Mesenchymal stem cell (in vitro differentiated cells and primary cell): ENCODE results near the gene C22orf15.
A peak's percentile ranks its signal among the peaks of the same experiment; 100 is the strongest.

Experiments used
- DNase-seq: peaks from one replicate; pipeline ENCODE4 v3.0.0-alpha.2; 2013
- H2AFZ ChIP-seq: one replicate; pipeline ENCODE4 v1.6.1; 2013; ENCODE audit warnings: low read depth, mild to moderate bottlenecking, control low read depth, inconsistent platforms, low read length, moderate library complexity
- H2AK5ac ChIP-seq: 2 replicates; pipeline ENCODE4 v1.6.1; 2013; ENCODE audit warnings: low read length, moderate library complexity, mild to moderate bottlenecking, inconsistent platforms; ENCODE audit not compliant: severe bottlenecking
- H2BK120ac ChIP-seq: one replicate; pipeline ENCODE4 v1.6.1; 2013; ENCODE audit warnings: low read depth, mild to moderate bottlenecking, inconsistent platforms, low read length, moderate library complexity
- H2BK12ac ChIP-seq, 2 experiments: one replicate each; pipeline ENCODE4 v1.6.1; 2013; ENCODE audit warnings: inconsistent platforms in 2 of 2, low read length in 2 of 2, mild to moderate bottlenecking in 2 of 2, moderate library complexity in 2 of 2, control low read depth in 1 of 2
- H2BK15ac ChIP-seq: one replicate; pipeline ENCODE4 v1.6.1; 2013; ENCODE audit warnings: mild to moderate bottlenecking, low read depth, inconsistent platforms; ENCODE audit not compliant: poor library complexity, severe bottlenecking
- H2BK5ac ChIP-seq: 2 replicates; pipeline ENCODE4 v1.6.1; 2013; ENCODE audit warnings: low read depth, mild to moderate bottlenecking, low read length, control low read depth, inconsistent platforms; ENCODE audit not compliant: poor library complexity, severe bottlenecking
- H3K14ac ChIP-seq, 2 experiments: one replicate each; pipeline ENCODE4 v1.6.1; 2013; ENCODE audit warnings: inconsistent platforms in 2 of 2, low read length in 2 of 2, control low read depth in 1 of 2, mild to moderate bottlenecking in 1 of 2, moderate library complexity in 1 of 2
- H3K18ac ChIP-seq, 2 experiments: one replicate each; pipeline ENCODE4 v1.6.1; 2013; ENCODE audit warnings: inconsistent platforms in 2 of 2, low read length in 2 of 2, control low read depth in 1 of 2, low read depth in 1 of 2, mild to moderate bottlenecking in 1 of 2
- H3K23ac ChIP-seq, 2 experiments: one replicate each; pipeline ENCODE4 v1.6.1; 2013; ENCODE audit warnings: inconsistent platforms in 2 of 2, low read length in 2 of 2, mild to moderate bottlenecking in 2 of 2, moderate library complexity in 2 of 2, control low read depth in 1 of 2
- H3K27ac ChIP-seq: 2 replicates; pipeline ENCODE4 v1.5.1; 2013; ENCODE audit warnings: mild to moderate bottlenecking, moderate library complexity, low read length, control low read depth, inconsistent platforms; ENCODE audit not compliant: poor library complexity, severe bottlenecking
- H3K27me3 ChIP-seq, 2 experiments: 2 replicates each; pipeline versions ENCODE4 v1.6.1 to v1.7.0; 2013; ENCODE audit warnings: low read length in 2 of 2, mild to moderate bottlenecking in 2 of 2, moderate library complexity in 2 of 2, control low read depth in 1 of 2, inconsistent platforms in 1 of 2; ENCODE audit not compliant: control insufficient read depth in 1 of 2, insufficient read depth in 1 of 2
- H3K36me3 ChIP-seq, 2 experiments: 2 replicates each; pipeline versions ENCODE4 v1.6.1 to v1.7.0; 2013; ENCODE audit warnings: low read length in 2 of 2, control low read depth in 1 of 2, inconsistent platforms in 1 of 2, low read depth in 1 of 2, mild to moderate bottlenecking in 1 of 2; ENCODE audit not compliant: insufficient read depth in 2 of 2, control insufficient read depth in 1 of 2
- H3K4ac ChIP-seq, 2 experiments: one replicate each; pipeline ENCODE4 v1.6.1; 2013; ENCODE audit warnings: inconsistent platforms in 2 of 2, low read length in 2 of 2, mild to moderate bottlenecking in 2 of 2, moderate library complexity in 2 of 2, control low read depth in 1 of 2, low read depth in 1 of 2
- H3K4me1 ChIP-seq: 2 replicates; pipeline ENCODE4 v1.6.1; 2013; ENCODE audit warnings: low read depth, low read length, control low read depth; ENCODE audit not compliant: control insufficient read depth, insufficient read depth
- H3K4me2 ChIP-seq: 2 replicates; pipeline ENCODE4 v1.6.1; 2013; ENCODE audit warnings: low read length, mild to moderate bottlenecking, inconsistent platforms; ENCODE audit not compliant: poor library complexity, severe bottlenecking
- H3K4me3 ChIP-seq, 2 experiments: 2 replicates each; pipeline versions ENCODE4 v1.5.1 to v1.7.0; 2013; ENCODE audit warnings: low read length in 2 of 2, mild to moderate bottlenecking in 2 of 2, control low read depth in 1 of 2, low read depth in 1 of 2; ENCODE audit not compliant: insufficient read depth in 1 of 2
- H3K79me1 ChIP-seq: replicated peaks from 2 replicates; pipeline ENCODE4 v1.6.1; 2013; ENCODE audit warnings: mild to moderate bottlenecking, control low read depth, low read length, inconsistent platforms; ENCODE audit not compliant: poor library complexity, severe bottlenecking
- H3K9ac ChIP-seq: 2 replicates; pipeline ENCODE4 v1.7.0; 2013; ENCODE audit warnings: mild to moderate bottlenecking, low read length, moderate library complexity
- H3K9me3 ChIP-seq: 2 replicates; pipeline ENCODE4 v1.7.0; 2013; ENCODE audit warnings: mild to moderate bottlenecking, low read length; ENCODE audit not compliant: control insufficient read depth
- H4K8ac ChIP-seq: one replicate; pipeline ENCODE4 v1.6.1; 2013; ENCODE audit warnings: inconsistent platforms, mild to moderate bottlenecking, low read length, moderate library complexity
- H4K91ac ChIP-seq: one replicate; pipeline ENCODE4 v1.6.1; 2013; ENCODE audit warnings: mild to moderate bottlenecking, low read length, inconsistent platforms
- WGBS: methylation state at CpG from one replicate; pipeline ENCODE4 v1.1.7; 2013; ENCODE audit warnings: mixed read lengths; 5-methylcytosine and 5-hydroxymethylcytosine counted together

C22orf15 gene

GRCh38 chr22:23801238-23801821 is 38.5 kb downstream of the C22orf15 start:
- no peak overlapping the region for H4K8ac ChIP-seq
- H2BK120ac ChIP-seq: no peak overlapping the region
- peaks cover 52% of the 10 kb centered on the region for H3K79me1 ChIP-seq
- H3K36me3 ChIP-seq: peaks cover 78 to 80% of the 10 kb centered on the region in 2 experiments
- no peak overlapping the region for H3K27ac ChIP-seq
- no peak overlapping the region for H2BK5ac ChIP-seq
- no peak overlapping the region for H2BK15ac ChIP-seq
- 98% methylated on average over 9 of the region's 11 CpGs for WGBS
- H3K9ac ChIP-seq: no peak overlapping the region
- DNase-seq: no peak
- H3K23ac ChIP-seq: no peak overlapping the region
- H2BK12ac ChIP-seq: no peak overlapping the region
- H3K18ac ChIP-seq: no peak overlapping the region
- H4K91ac ChIP-seq: no peak overlapping the region
- no peak overlapping the region for H3K4me3 ChIP-seq
- no peaks in the 10 kb centered on the region for H3K4me1 ChIP-seq
- no peaks in the 10 kb centered on the region for H3K9me3 ChIP-seq
- H2AK5ac ChIP-seq: no peak overlapping the region
- H2AFZ ChIP-seq: no peak overlapping the region
- H3K27me3 ChIP-seq: no peaks in the 10 kb centered on the region
- no peak overlapping the region for H3K4me2 ChIP-seq
- H3K14ac ChIP-seq: no peak overlapping the region
- no peak overlapping the region for H3K4ac ChIP-seq

GRCh38 chr22:23801886-23802377 is 39.1 kb downstream of the C22orf15 start:
- Histone ChIP-seq H3K9ac (no peak overlapping the region), H3K23ac (no peak overlapping the region), H3K4ac (no peak overlapping the region), H2BK15ac (no peak overlapping the region), H2AK5ac (no peak overlapping the region), H3K18ac (no peak overlapping the region), H3K36me3 (peaks cover 76 to 80% of the 10 kb centered on the region in 2 experiments), H3K27me3 (no peaks in the 10 kb centered on the region), H3K4me3 (peak overlapping the region in 1 of 2 experiments; percentile 23), H2BK120ac (no peak overlapping the region), H2BK12ac (no peak overlapping the region), H3K4me1 (no peaks in the 10 kb centered on the region), H3K9me3 (no peaks in the 10 kb centered on the region), H3K79me1 (peaks cover 48% of the 10 kb centered on the region), H4K91ac (no peak overlapping the region), H3K4me2 (no peak overlapping the region), H2AFZ (no peak overlapping the region), H2BK5ac (no peak overlapping the region), H3K14ac (peak overlapping the region in 1 of 2 experiments; percentile 28), H4K8ac (no peak overlapping the region), H3K27ac (no peak overlapping the region)
- no peak for DNase-seq
- WGBS: 99% methylated on average over 8 of the region's 8 CpGs

- Histone ChIP-seq H3K9me3 (no peaks in the 10 kb centered on the region), H3K27ac (no peak overlapping the region), H4K91ac (no peak overlapping the region), H2BK15ac (no peak overlapping the region), H2BK120ac (no peak overlapping the region), H3K79me1 (peaks cover 48% of the 10 kb centered on the region), H2AFZ (no peak overlapping the region), H3K14ac (no peak overlapping the region), H2BK12ac (no peak overlapping the region), H3K27me3 (no peaks in the 10 kb centered on the region), H3K23ac (no peak overlapping the region), H4K8ac (no peak overlapping the region), H2BK5ac (no peak overlapping the region), H3K4me1 (no peaks in the 10 kb centered on the region), H2AK5ac (no peak overlapping the region), H3K4ac (no peak overlapping the region), H3K9ac (no peak overlapping the region), H3K36me3 (peaks cover 74 to 78% of the 10 kb centered on the region in 2 experiments), H3K18ac (no peak overlapping the region), H3K4me3 (no peak overlapping the region), H3K4me2 (no peak overlapping the region)
- 84% methylated on average over 21 of the region's 21 CpGs for WGBS
- DNase-seq: no peak
Measured at GRCh38 chr22:23803001-23803819, 40.4 kb downstream of the C22orf15 start.

- no peak overlapping the region for H3K18ac ChIP-seq
- H3K4me3 ChIP-seq: no peak overlapping the region
Measured at GRCh38 chr22:23804781-23805291, 42.0 kb downstream of the C22orf15 start.

More at GRCh38 chr22:23804781-23805291, 42.0 kb downstream of the C22orf15 start:
- H4K8ac ChIP-seq: peak overlapping the region; percentile 25
- peaks cover 43% of the 10 kb centered on the region for H3K79me1 ChIP-seq
- H4K91ac ChIP-seq: no peak overlapping the region
- H2BK12ac ChIP-seq: no peak overlapping the region
- H3K14ac ChIP-seq: no peak overlapping the region
- no peaks in the 10 kb centered on the region for H3K4me1 ChIP-seq
- peaks cover 63 to 72% of the 10 kb centered on the region in 2 experiments for H3K36me3 ChIP-seq
- DNase-seq: no peak
- H3K9ac ChIP-seq: no peak overlapping the region
- H3K9me3 ChIP-seq: no peaks in the 10 kb centered on the region
- no peak overlapping the region for H2AFZ ChIP-seq
- H3K27ac ChIP-seq: no peak overlapping the region
- H3K27me3 ChIP-seq: no peaks in the 10 kb centered on the region
- H3K4ac ChIP-seq: no peak overlapping the region
- H3K4me2 ChIP-seq: no peak overlapping the region
- no peak overlapping the region for H2BK5ac ChIP-seq
- H2BK15ac ChIP-seq: no peak overlapping the region
- no peak overlapping the region for H3K23ac ChIP-seq
- H2AK5ac ChIP-seq: no peak overlapping the region
- 86% methylated on average over 12 of the region's 12 CpGs for WGBS
- no peak overlapping the region for H2BK120ac ChIP-seq
